ENCODE measurements around the gene PDE12. TPM values are rescaled to one million over a fixed set of nuclear protein-coding genes. Genes with fewer than 3 reads are reported as not detected.
A peak's percentile ranks its signal among the peaks of the same experiment; 100 is the strongest.

PDE12 gene
- total and polyA plus RNA-seq, 2 of the 13 experiments (the other 11 are each of a cell fraction or from before 2014, with no cell fraction given) = 9.0 to 17.8 TPM

DNA sequence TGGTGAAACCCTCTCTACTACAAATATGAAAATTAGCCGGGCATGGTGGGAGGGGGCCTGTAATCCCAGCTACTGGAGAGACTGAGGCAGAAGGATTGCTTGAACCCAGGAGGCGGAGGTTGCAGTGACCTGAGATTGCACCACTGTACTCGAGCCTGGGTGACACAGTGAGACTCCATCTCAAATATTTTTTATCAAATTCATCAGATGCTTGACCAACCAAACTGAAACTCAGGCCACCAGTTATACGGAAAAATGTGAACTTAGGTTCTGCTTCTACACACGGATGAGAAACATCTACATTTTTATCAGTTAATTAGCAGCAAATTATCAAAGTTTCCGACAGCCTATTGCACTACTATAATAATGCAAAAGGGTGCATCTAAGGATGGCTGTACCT, 36.2 kb downstream of the PDE12 start:
- Histone ChIP-seq H3K4me1 (ENCODE audit: insufficient read depth, low read length) (peaks cover 49% of the 10 kb centered on the region), H3K27ac (ENCODE audit: extremely low read length, insufficient read depth, low read length) (no peak overlapping the region), H3K36me3 (replicated peaks in 1 of 2; ENCODE audit: control insufficient read depth in 1 of 2, insufficient read depth in 2 of 2, low read length in 2 of 2) (peaks cover 3 to 22% of the 10 kb centered on the region in 2 experiments; a peak in 3 of 5 replicates), H3K27me3 (ENCODE audit: control insufficient read depth in 1 of 2, insufficient read depth in 2 of 2, low read length in 2 of 2) (no peaks in the 10 kb centered on the region; a peak in 1 of 5 replicates), H3K4me2 (ENCODE audit: low read depth, low read length) (peak overlapping the region; percentile 85; the same call in 1 of the 2 replicates), H3K4me3 (replicated peaks in 1 of 3; ENCODE audit: insufficient read depth in 1 of 3, low read depth in 2 of 3, low read length in 3 of 3) (no peak overlapping the region; a peak in 2 of 6 replicates), H3K79me2 (ENCODE audit: insufficient read depth, low read length) (peaks cover 95% of the 10 kb centered on the region), H3K9ac (ENCODE audit: insufficient read depth, low read depth, low read length) (no peak overlapping the region), H2AFZ (ENCODE audit: low read length) (no peak overlapping the region), H3K9me3 (ENCODE audit: low read length) (no peaks in the 10 kb centered on the region), H4K20me1 (ENCODE audit: insufficient read depth, low read length) (peaks cover 84% of the 10 kb centered on the region)
- BruUV-seq (replicated peaks) = no TSS peak
- in situ Hi-C loops (cut with HindIII; ENCODE audit: extremely low pct_ligation_motif_present, low pct_unique_long_range_greater_than_20kb) (no loop called here), intact Hi-C loops (cut with micrococcal nuclease; ENCODE audit: unreplicated experiment) (loop anchor here (10.0 kb wide), 1 partner anchor 232 kb away; no protein-coding TSS in a partner anchor)
- ChIA-PET CTCF (ENCODE audit: low intra/inter-chr PET ratio, low total read pairs) (no interaction called here), POLR2A (no interaction called here)
- 75% methylated on average over 6 of the region's 6 CpGs for WGBS (ENCODE audit: low lambda C conversion rate)
- DNase-seq (ENCODE audit: low spot score) (no peak), ATAC-seq (no peak), FAIRE-seq (no peak)
- TF ChIP-seq, protein P1, sequence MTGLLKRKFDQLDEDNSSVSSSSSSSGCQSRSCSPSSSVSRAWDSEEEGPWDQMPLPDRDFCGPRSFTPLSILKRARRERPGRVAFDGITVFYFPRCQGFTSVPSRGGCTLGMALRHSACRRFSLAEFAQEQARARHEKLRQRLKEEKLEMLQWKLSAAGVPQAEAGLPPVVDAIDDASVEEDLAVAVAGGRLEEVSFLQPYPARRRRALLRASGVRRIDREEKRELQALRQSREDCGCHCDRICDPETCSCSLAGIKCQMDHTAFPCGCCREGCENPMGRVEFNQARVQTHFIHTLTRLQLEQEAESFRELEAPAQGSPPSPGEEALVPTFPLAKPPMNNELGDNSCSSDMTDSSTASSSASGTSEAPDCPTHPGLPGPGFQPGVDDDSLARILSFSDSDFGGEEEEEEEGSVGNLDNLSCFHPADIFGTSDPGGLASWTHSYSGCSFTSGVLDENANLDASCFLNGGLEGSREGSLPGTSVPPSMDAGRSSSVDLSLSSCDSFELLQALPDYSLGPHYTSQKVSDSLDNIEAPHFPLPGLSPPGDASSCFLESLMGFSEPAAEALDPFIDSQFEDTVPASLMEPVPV (CRISPR knock-in tag; IDR thresholded peaks at IDR 0.05) = no peak
- TF ChIP-seq SUZ12 (IDR thresholded peaks at IDR 0.05; ENCODE audit: low read depth, low read length) (no peak), HOXA7 (CRISPR knock-in tag; IDR thresholded peaks at IDR 0.05) (no peak), ZNF282 (IDR thresholded peaks at IDR 0.05; ENCODE audit: partially characterized antibody) (no peak), RORA (CRISPR knock-in tag; IDR thresholded peaks at IDR 0.05) (no peak), STAG1 (CRISPR knock-in tag; IDR thresholded peaks at IDR 0.05) (no peak), ZNF501 (CRISPR knock-in tag; IDR thresholded peaks at IDR 0.05) (no peak), FOXJ3 (CRISPR knock-in tag; IDR thresholded peaks at IDR 0.05; ENCODE audit: borderline replicate concordance) (no peak), NFE2L1 (CRISPR knock-in tag; IDR thresholded peaks at IDR 0.05; ENCODE audit: borderline replicate concordance) (no peak), PLRG1 (conservative IDR thresholded peaks at IDR 0.05) (no peak), JUND (CRISPR knock-in tag; IDR thresholded peaks at IDR 0.05) (no peak), NFIB (CRISPR knock-in tag; IDR thresholded peaks at IDR 0.05; ENCODE audit: borderline replicate concordance) (no peak), SSRP1 (CRISPR knock-in tag; IDR thresholded peaks at IDR 0.05) (no peak)
- TF ChIP-seq, protein P2, sequence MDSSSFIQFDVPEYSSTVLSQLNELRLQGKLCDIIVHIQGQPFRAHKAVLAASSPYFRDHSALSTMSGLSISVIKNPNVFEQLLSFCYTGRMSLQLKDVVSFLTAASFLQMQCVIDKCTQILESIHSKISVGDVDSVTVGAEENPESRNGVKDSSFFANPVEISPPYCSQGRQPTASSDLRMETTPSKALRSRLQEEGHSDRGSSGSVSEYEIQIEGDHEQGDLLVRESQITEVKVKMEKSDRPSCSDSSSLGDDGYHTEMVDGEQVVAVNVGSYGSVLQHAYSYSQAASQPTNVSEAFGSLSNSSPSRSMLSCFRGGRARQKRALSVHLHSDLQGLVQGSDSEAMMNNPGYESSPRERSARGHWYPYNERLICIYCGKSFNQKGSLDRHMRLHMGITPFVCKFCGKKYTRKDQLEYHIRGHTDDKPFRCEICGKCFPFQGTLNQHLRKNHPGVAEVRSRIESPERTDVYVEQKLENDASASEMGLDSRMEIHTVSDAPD (CRISPR knock-in tag; IDR thresholded peaks at IDR 0.05) = no peak
- TF ChIP-seq, protein P3, sequence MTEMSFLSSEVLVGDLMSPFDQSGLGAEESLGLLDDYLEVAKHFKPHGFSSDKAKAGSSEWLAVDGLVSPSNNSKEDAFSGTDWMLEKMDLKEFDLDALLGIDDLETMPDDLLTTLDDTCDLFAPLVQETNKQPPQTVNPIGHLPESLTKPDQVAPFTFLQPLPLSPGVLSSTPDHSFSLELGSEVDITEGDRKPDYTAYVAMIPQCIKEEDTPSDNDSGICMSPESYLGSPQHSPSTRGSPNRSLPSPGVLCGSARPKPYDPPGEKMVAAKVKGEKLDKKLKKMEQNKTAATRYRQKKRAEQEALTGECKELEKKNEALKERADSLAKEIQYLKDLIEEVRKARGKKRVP (CRISPR knock-in tag; IDR thresholded peaks at IDR 0.05) = no peak
- TF ChIP-seq, protein P4, sequence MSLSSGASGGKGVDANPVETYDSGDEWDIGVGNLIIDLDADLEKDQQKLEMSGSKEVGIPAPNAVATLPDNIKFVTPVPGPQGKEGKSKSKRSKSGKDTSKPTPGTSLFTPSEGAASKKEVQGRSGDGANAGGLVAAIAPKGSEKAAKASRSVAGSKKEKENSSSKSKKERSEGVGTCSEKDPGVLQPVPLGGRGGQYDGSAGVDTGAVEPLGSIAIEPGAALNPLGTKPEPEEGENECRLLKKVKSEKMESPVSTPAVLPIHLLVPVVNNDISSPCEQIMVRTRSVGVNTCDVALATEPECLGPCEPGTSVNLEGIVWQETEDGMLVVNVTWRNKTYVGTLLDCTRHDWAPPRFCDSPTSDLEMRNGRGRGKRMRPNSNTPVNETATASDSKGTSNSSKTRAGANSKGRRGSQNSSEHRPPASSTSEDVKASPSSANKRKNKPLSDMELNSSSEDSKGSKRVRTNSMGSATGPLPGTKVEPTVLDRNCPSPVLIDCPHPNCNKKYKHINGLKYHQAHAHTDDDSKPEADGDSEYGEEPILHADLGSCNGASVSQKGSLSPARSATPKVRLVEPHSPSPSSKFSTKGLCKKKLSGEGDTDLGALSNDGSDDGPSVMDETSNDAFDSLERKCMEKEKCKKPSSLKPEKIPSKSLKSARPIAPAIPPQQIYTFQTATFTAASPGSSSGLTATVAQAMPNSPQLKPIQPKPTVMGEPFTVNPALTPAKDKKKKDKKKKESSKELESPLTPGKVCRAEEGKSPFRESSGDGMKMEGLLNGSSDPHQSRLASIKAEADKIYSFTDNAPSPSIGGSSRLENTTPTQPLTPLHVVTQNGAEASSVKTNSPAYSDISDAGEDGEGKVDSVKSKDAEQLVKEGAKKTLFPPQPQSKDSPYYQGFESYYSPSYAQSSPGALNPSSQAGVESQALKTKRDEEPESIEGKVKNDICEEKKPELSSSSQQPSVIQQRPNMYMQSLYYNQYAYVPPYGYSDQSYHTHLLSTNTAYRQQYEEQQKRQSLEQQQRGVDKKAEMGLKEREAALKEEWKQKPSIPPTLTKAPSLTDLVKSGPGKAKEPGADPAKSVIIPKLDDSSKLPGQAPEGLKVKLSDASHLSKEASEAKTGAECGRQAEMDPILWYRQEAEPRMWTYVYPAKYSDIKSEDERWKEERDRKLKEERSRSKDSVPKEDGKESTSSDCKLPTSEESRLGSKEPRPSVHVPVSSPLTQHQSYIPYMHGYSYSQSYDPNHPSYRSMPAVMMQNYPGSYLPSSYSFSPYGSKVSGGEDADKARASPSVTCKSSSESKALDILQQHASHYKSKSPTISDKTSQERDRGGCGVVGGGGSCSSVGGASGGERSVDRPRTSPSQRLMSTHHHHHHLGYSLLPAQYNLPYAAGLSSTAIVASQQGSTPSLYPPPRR (CRISPR knock-in tag; IDR thresholded peaks at IDR 0.05; ENCODE audit: borderline replicate concordance) = no peak

Data from HepG2 (cell line).